NCI-H1436 (cell line): ENCODE data around the gene PKIG.
"Not testable (repeated sequence)": the region's sequence is repeated elsewhere in the genome, so short reads cannot be mapped to it uniquely, and the experiment has no call there.

ENCODE experiments used
- DNase-seq: peaks from one replicate; lab custom pipeline; 2025; lab: John Stamatoyannopoulos, UW

The PKIG gene

GRCh38 chr20:44572551-44573500 lies 9.6 kb upstream of the PKIG start:
- DNase-seq = no peak

- DNase-seq = no peak
These were observed 8.9 kb upstream of the PKIG start for GRCh38 chr20:44573501-44573869.

- no peak for DNase-seq
These were observed 8.0 kb upstream of the PKIG start for GRCh38 chr20:44574372-44574771.

GRCh38 chr20:44576297-44576696 lies 6.1 kb upstream of the PKIG start:
- no peak for DNase-seq

GRCh38 chr20:44579313-44580081 lies 2.9 kb upstream of the PKIG start:
- no peak for DNase-seq

- no peak for DNase-seq
These were observed 1.7 kb upstream of the PKIG start for GRCh38 chr20:44580581-44581268.

GRCh38 chr20:44581515-44581914 lies 864 bp upstream of the PKIG start:
- DNase-seq = no peak

- no peak for DNase-seq
These were observed 778 bp downstream of the PKIG start for GRCh38 chr20:44583157-44583556.

- DNase-seq = no peak
These were observed 1.8 kb downstream of the PKIG start for GRCh38 chr20:44584162-44584561.

- no peak for DNase-seq
These were observed 2.9 kb downstream of the PKIG start for GRCh38 chr20:44585057-44585963.

- DNase-seq = no peak
These were observed 4.0 kb downstream of the PKIG start for GRCh38 chr20:44586289-44586911.

- DNase-seq = no peak
These were observed 4.9 kb downstream of the PKIG start for GRCh38 chr20:44587035-44587980.

- not testable (repeated sequence) for DNase-seq
These were observed 5.9 kb downstream of the PKIG start for GRCh38 chr20:44588321-44588720.

- DNase-seq = no peak
These were observed 7.2 kb downstream of the PKIG start for GRCh38 chr20:44589537-44589936.

GRCh38 chr20:44590980-44591778 lies 8.8 kb downstream of the PKIG start:
- no peak for DNase-seq

- DNase-seq = no peak
These were observed 10.0 kb downstream of the PKIG start for GRCh38 chr20:44592366-44592765.

GRCh38 chr20:44593751-44594150 lies 11.4 kb downstream of the PKIG start:
- DNase-seq = no peak

- no peak for DNase-seq
These were observed 12.4 kb downstream of the PKIG start for GRCh38 chr20:44594730-44595129.

GRCh38 chr20:44596010-44596409 lies 13.6 kb downstream of the PKIG start:
- DNase-seq = no peak
